ENCODE results near the gene LYZL1. TPM values are rescaled to one million over a fixed set of nuclear protein-coding genes. Genes with fewer than 3 reads are reported as not detected.
A peak's percentile ranks its signal among the peaks of the same experiment; 100 is the strongest.
"Not testable (repeated sequence)": the region's sequence is repeated elsewhere in the genome, so short reads cannot be mapped to it uniquely, and the experiment has no call there.

The LYZL1 gene
- total RNA-seq, 1 experiment from 2014 or later, result not detected

GRCh38 chr10:29328983-29329382 is 40.1 kb downstream of the LYZL1 start:
- DNase-seq (ENCODE audit: low read depth), result no peak

DNA sequence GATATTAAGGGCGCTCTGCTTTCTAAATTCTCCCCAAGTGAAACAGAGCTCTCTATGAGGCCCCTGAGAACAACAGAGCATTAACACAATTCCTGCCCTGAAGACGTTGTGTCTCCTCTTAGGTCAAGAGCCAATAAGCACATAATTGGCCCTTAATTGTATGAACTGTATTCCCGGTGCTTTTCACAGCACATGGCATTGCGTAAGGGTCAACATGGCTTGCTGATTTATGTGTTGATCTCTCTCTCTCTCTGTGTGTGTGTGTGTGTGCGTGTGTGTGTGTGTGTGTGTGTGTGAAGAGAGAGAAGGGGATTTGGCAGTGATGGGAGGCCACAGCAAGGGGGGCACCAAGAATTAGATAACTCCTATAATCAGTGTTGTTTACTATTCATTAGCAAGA is 40.5 kb downstream of the LYZL1 start:
- DNase-seq (ENCODE audit: low read depth), result no peak

- no peak for DNase-seq (ENCODE audit: low read depth)
Observed at GRCh38 chr10:29332061-29332760, 43.3 kb downstream of the LYZL1 start.

- no peak for DNase-seq (ENCODE audit: low read depth)
Observed at GRCh38 chr10:29332761-29333148, 43.9 kb downstream of the LYZL1 start.

DNA sequence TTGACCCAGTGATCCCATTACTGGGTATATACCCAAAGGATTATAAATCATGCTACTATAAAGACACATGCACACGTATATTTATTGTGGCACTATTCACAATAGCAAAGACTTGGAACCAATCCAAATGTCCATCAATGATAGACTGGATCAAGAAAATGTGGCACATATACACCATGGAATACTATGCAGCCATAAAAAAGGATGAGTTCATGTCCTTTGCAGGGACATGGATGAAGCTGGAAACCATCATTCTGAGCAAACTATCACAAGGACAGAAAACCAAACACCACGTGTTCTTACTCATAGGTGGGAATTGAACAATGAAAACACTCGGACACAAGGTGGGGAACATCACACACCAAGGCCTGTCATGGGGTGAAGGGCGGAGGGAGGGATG is 48.7 kb downstream of the LYZL1 start:
- DNase-seq (ENCODE audit: low read depth), result not testable (repeated sequence)

GRCh38 chr10:29343607-29344038 is 54.8 kb downstream of the LYZL1 start:
- no peak for DNase-seq (ENCODE audit: low read depth)

DNA sequence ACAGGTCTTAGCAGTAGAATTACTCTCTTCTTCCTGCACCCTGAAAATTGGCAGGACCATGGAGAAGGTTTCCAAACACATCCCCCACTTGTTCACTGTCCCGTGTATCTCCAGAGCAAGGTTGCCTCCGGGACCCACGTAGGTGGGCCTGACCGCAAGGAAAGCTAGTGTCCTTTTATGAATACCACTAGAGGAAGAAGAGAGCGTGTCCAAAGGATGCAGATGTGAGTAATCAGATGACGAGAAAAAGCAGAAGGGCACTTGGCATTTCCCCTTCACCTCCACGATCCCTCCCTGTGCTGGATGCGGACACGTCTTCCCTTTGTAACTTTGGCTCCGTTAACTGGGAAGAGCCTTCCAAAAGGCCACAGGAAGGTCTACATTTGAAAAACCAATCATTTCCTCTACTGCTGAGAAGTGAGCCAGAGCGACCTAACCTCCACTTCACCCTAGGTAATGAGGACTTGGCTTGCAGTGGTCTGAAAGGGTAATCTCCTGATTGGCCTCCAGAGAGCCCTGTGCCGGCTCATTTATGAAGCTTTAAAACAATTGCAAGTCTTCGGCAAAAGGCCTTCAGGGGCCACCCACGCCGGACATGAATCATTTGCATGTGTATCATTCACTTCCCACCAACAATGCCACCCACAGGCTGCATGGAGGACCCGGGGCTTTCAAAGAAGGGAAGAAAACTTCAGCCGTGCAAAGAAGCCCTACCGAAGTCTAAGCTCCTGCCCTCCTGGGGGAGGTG is 55.4 kb downstream of the LYZL1 start:
- DNase-seq (ENCODE audit: low read depth), result peak; percentile 71

DNA sequence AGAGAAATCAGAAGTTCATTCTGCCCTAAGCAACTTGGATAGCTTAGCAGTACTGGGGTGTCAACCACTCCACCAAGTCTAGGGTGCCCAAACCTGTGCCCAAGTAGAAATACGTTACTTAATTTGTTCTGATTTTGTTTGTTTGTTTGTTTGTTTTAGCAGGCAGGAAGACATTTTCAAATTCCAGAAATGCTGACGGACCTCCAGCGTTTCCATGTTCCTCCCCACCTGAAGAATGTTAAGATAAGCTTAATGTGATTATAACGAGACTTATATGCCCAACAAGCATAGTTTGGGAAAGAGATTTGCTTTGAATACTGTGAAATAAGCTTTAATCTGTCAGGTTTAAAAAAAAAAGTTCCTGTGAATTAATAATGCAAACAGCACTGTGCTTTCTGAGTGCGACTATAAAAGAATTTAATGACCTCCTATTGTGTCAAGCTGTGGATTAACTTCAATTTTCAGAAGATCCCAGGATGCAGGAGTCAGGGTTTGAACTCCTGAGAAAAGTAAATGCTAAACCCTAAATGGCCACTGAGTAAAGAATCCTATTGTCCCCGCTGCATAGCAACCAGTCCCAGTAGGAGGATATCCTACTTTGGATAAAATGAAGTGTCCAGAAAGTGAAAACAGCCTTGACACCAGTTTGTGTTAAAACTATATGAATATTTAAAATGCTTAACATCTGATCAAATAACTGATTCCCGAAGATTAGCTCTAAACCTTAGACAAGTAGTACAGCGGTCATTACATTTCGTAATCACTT is 56.5 kb downstream of the LYZL1 start:
- no peak for DNase-seq (ENCODE audit: low read depth)

DNA sequence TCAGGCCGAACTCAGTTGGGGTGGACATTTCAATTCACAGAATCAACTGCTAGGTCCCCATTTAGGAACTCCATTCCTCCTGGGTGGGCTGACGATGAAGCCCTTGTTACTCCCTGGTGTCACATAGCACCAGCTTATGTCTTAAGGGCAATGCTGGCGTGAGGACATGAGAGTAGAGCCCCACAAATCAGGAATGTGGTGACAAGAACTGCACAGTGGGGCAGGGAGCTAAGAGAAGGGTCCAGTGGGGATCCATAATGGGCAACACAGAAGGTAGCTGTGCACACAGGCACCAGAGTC is 57.0 kb downstream of the LYZL1 start:
- DNase-seq (ENCODE audit: low read depth), result no peak

DNA sequence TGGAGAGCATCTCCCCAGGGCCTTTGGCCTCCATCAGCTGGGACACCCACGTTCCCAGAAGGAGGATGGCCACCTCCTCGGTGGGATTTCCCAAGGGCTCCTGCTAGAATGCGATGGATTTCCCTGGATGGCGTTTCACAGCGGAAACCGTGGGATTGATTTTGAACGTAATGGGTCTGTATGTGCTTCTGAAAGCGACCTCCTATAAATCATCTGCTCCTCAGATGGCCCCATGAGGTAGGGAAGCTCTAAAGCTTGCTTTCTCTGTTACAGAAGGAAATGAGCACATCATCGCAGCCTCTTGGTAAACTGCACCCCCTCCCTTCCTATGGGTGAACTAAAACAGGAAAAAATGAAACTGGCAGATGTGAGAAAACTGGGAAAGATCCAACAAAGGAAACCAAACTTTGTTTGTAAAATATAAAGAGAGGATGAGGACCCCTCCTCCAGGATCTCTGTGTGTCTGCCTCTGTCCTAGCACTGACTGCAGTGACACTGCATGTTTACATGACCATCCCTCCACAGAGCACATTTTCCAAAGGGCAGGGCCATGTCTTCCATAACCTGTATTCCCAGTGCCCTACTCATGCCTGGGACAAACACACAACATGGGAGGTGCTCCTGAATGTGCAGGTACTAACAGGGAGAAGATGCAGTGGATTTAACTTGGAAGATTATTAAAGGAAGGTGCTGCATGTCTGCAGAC is 57.6 kb downstream of the LYZL1 start:
- DNase-seq (ENCODE audit: low read depth), result no peak

DNA sequence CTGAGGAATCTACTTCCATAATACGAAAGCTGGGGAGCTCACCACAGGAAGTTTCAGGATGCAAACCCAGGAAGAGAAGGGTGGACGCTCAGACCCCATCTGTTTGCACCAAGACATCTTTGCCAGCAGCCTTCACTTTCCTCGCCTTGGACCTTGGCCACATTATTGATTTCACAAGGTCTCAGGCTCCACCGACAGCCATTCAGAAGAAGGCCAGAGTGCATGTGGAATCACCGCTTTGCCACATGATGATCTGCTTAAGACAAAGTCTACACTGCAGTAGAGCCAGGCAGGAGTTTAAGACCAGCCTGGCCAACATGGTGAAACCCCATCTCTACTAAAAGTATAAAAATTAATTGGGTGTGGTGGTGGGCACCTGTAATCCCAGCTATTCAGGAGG is 60.0 kb downstream of the LYZL1 start:
- no peak for DNase-seq (ENCODE audit: low read depth)

GRCh38 chr10:29353305-29353704 is 64.4 kb downstream of the LYZL1 start:
- no peak for DNase-seq (ENCODE audit: low read depth)

GRCh38 chr10:29353887-29354561 is 65.2 kb downstream of the LYZL1 start:
- DNase-seq (ENCODE audit: low read depth), result no peak

DNA sequence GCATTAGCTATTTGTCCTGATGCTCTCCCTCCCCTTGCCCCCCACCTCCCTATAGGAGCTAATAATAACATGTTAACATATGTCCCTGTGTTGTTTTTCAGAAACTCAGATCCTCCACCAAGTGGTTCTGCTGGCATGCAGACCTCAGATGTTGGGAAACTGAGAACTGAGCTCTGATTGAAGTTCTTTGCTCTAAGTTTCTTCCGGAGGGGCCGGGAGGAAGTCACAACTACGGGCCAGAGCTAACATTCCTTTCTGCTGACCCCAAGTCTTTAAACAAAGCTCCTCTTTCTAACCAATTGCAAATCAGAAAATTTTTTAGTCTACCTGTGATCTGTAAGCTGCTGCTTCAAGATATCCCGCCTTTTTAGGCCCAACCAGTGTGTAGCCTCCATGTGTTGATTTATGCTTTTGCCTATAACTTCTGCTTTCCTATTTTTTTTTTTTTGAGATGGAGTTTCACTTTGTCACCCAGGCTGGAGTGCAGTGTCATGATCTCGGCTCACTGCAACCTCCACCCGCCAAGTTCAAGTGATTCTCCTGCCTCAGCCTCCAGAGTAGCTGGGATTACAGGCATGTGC is 66.6 kb downstream of the LYZL1 start:
- no peak for DNase-seq (ENCODE audit: low read depth)

- no peak for DNase-seq (ENCODE audit: low read depth)
Observed at GRCh38 chr10:29356931-29357330, 68.1 kb downstream of the LYZL1 start.

DNA sequence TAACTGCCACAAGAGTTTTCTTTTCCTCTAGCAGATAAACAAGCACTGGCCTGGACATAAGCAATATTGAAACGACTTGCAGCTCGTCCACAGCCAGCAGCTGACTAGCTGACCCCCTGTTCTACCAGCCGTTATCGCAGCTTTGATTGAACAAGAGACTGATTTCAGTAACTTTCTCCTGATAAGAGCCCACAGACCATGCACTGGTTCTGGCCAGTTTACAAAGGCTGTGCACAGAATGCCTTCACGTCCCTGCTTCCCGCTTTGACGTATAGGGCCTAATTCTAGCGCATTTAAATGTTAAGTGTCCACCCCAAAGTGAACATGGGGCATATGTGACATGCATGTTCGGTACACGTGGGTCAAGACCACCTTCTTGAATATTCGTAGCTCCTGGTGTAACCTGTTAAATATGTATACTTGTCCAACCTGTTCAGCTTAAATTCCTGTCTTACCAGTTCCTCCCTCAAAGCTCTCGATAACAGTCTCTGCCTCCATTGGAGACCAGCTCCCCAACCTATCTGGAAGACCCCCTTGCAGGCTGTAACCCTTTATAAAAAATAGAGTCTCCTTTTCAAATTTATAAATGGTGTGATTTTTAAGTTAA is 69.2 kb downstream of the LYZL1 start:
- no peak for DNase-seq (ENCODE audit: low read depth)

- DNase-seq (ENCODE audit: low read depth), result not testable (repeated sequence)
Observed at GRCh38 chr10:29360215-29360853, 71.5 kb downstream of the LYZL1 start.
